Suprapubic skin (tissue), 4 donors: ENCODE results near the gene KCNE5. TPM values are rescaled to one million over a fixed set of nuclear protein-coding genes. Genes with fewer than 3 reads are reported as not detected.

Source experiments
- DNase-seq, 2 donors: peaks; one replicate each; pipeline ENCODE4 v3.0.0-alpha.2; 2019; ENCODE audit warnings: low spot score in 2 of 2
- H3K27ac ChIP-seq: fragments of 200-600 bp; sonication (generic); one replicate; pipeline ENCODE4 v1.5.1; 2019
- H3K27me3 ChIP-seq: fragments of 200-600 bp; sonication (generic); one replicate; pipeline ENCODE4 v1.5.1; 2019
- H3K36me3 ChIP-seq: fragments of 200-600 bp; sonication (generic); one replicate; pipeline ENCODE4 v1.5.1; 2019
- H3K4me1 ChIP-seq: fragments of 200-600 bp; sonication (generic); one replicate; pipeline ENCODE4 v1.5.1; 2019
- H3K4me3 ChIP-seq: fragments of 200-600 bp; sonication (generic); one replicate; pipeline ENCODE4 v1.5.1; 2019; ENCODE audit warnings: mild to moderate bottlenecking
- H3K9me3 ChIP-seq: fragments of 200-600 bp; sonication (generic); one replicate; pipeline ENCODE4 v1.5.1; 2019
- CTCF ChIP-seq, 2 donors: fragments of 200-600 bp in 1 of 2; fragments of 450-650 bp in 1 of 2; sonication (generic) in 1 of 2; IDR thresholded peaks; one replicate each; pipeline ENCODE4 v1.5.1; 2016 to 2019; ENCODE audit warnings: antibody characterized with exemption in 2 of 2, mild to moderate bottlenecking in 1 of 2, moderate library complexity in 1 of 2
- EP300 ChIP-seq: sonication (generic); formaldehyde crosslinking; IDR thresholded peaks from one replicate; pipeline ENCODE4 v1.6.1; 2017; ENCODE audit warnings: antibody characterized with exemption
- POLR2A ChIP-seq, 2 donors: fragments of 450-650 bp; IDR thresholded peaks; one replicate each; pipeline ENCODE4 v1.6.1; 2017; ENCODE audit warnings: antibody characterized with exemption in 2 of 2, mild to moderate bottlenecking in 2 of 2, moderate library complexity in 2 of 2
- POLR2AphosphoS5 ChIP-seq, 3 donors: sonication (generic); formaldehyde crosslinking; IDR thresholded peaks; one replicate each; pipeline ENCODE4 v1.6.1; 2017; ENCODE audit warnings: antibody characterized with exemption in 3 of 3
- WGBS: methylation state at CpG from one replicate; pipeline ENCODE4 v1.1.5; 2018; 5-methylcytosine and 5-hydroxymethylcytosine counted together
- total RNA-seq, 4 donors: library from RNA; depleted of rRNA; stranded (reverse); fragments of >200 nt; gene quantifications; one replicate each; pipeline ENCODE4 v1.1.0, GENCODE V29; 2016

KCNE5 gene
- total RNA-seq, 4 donors from 2014 or later = 0.34 to 0.42 TPM; not detected in 2

- TF ChIP-seq CTCF (IDR thresholded peaks at IDR 0.05) (no peak), EP300 (no peak), POLR2A (IDR thresholded peaks at IDR 0.05) (no peak), POLR2AphosphoS5 (IDR thresholded peaks at IDR 0.05) (no peak)
- Histone ChIP-seq H3K36me3 (no peaks in the 10 kb centered on the region), H3K27ac (no peak overlapping the region), H3K4me3 (no peak overlapping the region), H3K4me1 (peaks cover 2% of the 10 kb centered on the region), H3K27me3 (no peaks in the 10 kb centered on the region), H3K9me3 (no peaks in the 10 kb centered on the region)
- 98% methylated on average over 4 of the region's 4 CpGs for WGBS
- no peak for DNase-seq
Observed at GRCh38 chrX:109626637-109627036, 1.7 kb upstream of the KCNE5 start.

- TF ChIP-seq POLR2A (IDR thresholded peaks at IDR 0.05) (no peak), CTCF (IDR thresholded peaks at IDR 0.05) (no peak), EP300 (no peak), POLR2AphosphoS5 (IDR thresholded peaks at IDR 0.05) (no peak)
Observed at GRCh38 chrX:109623997-109624396, 975 bp downstream of the KCNE5 start.

GRCh38 chrX:109622270-109622669 lies 2.7 kb downstream of the KCNE5 start:
- DNase-seq = no peak
- Histone ChIP-seq H3K27me3 (no peaks in the 10 kb centered on the region), H3K9me3 (no peaks in the 10 kb centered on the region), H3K4me3 (no peak overlapping the region), H3K27ac (no peak overlapping the region), H3K36me3 (no peaks in the 10 kb centered on the region), H3K4me1 (peaks cover 2% of the 10 kb centered on the region)
- TF ChIP-seq POLR2AphosphoS5 (IDR thresholded peaks at IDR 0.05) (no peak), CTCF (IDR thresholded peaks at IDR 0.05) (no peak)
- WGBS = 78% methylated on average over 4 of the region's 4 CpGs

More at GRCh38 chrX:109623997-109624396, 975 bp downstream of the KCNE5 start:
- Histone ChIP-seq H3K9me3 (no peaks in the 10 kb centered on the region), H3K4me3 (no peak overlapping the region), H3K4me1 (peaks cover 2% of the 10 kb centered on the region), H3K36me3 (no peaks in the 10 kb centered on the region), H3K27ac (no peak overlapping the region), H3K27me3 (no peaks in the 10 kb centered on the region)
- no peak for DNase-seq
- WGBS = 72% methylated on average over 8 of the region's 8 CpGs

- no peak for DNase-seq
- Histone ChIP-seq H3K4me1 (no peaks in the 10 kb centered on the region), H3K36me3 (no peaks in the 10 kb centered on the region), H3K4me3 (no peak overlapping the region), H3K27ac (no peak overlapping the region), H3K27me3 (no peaks in the 10 kb centered on the region), H3K9me3 (no peaks in the 10 kb centered on the region)
- TF ChIP-seq POLR2AphosphoS5 (IDR thresholded peaks at IDR 0.05) = no peak
- no peak for TF ChIP-seq EP300
- no peak for TF ChIP-seq CTCF (IDR thresholded peaks at IDR 0.05)
- TF ChIP-seq POLR2A (IDR thresholded peaks at IDR 0.05) = no peak
- WGBS = 71% methylated on average over 3 of the region's 3 CpGs
Observed at GRCh38 chrX:109619771-109620170, 5.2 kb downstream of the KCNE5 start.

- Histone ChIP-seq H3K36me3 (no peaks in the 10 kb centered on the region), H3K27me3 (no peaks in the 10 kb centered on the region), H3K4me1 (no peaks in the 10 kb centered on the region), H3K4me3 (no peak overlapping the region), H3K27ac (no peak overlapping the region), H3K9me3 (no peaks in the 10 kb centered on the region)
- WGBS = 67% methylated on average over 6 of the region's 6 CpGs
- TF ChIP-seq POLR2AphosphoS5 (IDR thresholded peaks at IDR 0.05) (no peak), POLR2A (IDR thresholded peaks at IDR 0.05) (no peak), CTCF (IDR thresholded peaks at IDR 0.05) (no peak), EP300 (no peak)
- no peak for DNase-seq
Observed at GRCh38 chrX:109614951-109615350, 10.0 kb downstream of the KCNE5 start.
